Hepatocyte (in vitro differentiated cells): Measurements from ENCODE around the gene GNS. TPM values are rescaled to one million over a fixed set of nuclear protein-coding genes. Genes with fewer than 3 reads are reported as not detected.

Source experiments
- DNase-seq: peaks from one replicate; pipeline ENCODE4 v3.0.0-alpha.2; 2016; ENCODE audit warnings: low spot score
- H2AFZ ChIP-seq: fragments of 200-600 bp; sonication (generic); 2 replicates; pipeline ENCODE4 v1.6.0; 2016; ENCODE audit warnings: antibody characterized with exemption, mild to moderate bottlenecking
- H3K27ac ChIP-seq: fragments of 200-600 bp; sonication (generic); 2 replicates; pipeline ENCODE4 v1.5.1; 2016; ENCODE audit warnings: mild to moderate bottlenecking
- H3K27me3 ChIP-seq: fragments of 200-600 bp; sonication (generic); 2 replicates; pipeline ENCODE4 v1.6.1; 2016
- H3K36me3 ChIP-seq: fragments of 200-600 bp; sonication (generic); replicated peaks from 2 replicates; pipeline ENCODE4 v1.5.1; 2016; ENCODE audit warnings: low read depth; ENCODE audit not compliant: insufficient read depth
- H3K4me1 ChIP-seq: fragments of 200-600 bp; sonication (generic); 2 replicates; pipeline ENCODE4 v1.5.1; 2016; ENCODE audit warnings: mild to moderate bottlenecking, moderate library complexity; ENCODE audit not compliant: insufficient read depth
- H3K4me2 ChIP-seq: fragments of 200-600 bp; sonication (generic); 2 replicates; pipeline ENCODE4 v1.6.0; 2016
- H3K4me3 ChIP-seq: fragments of 200-600 bp; sonication (generic); 2 replicates; pipeline ENCODE4 v1.5.1; 2016; ENCODE audit warnings: mild to moderate bottlenecking
- H3K79me2 ChIP-seq: fragments of 200-600 bp; sonication (generic); 2 replicates; pipeline ENCODE4 v1.6.0; 2017; ENCODE audit warnings: mild to moderate bottlenecking
- H3K9me2 ChIP-seq: fragments of 200-600 bp; sonication (generic); replicated peaks from 2 replicates; pipeline ENCODE4 v1.6.0; 2017; ENCODE audit warnings: mild to moderate bottlenecking; ENCODE audit not compliant: insufficient read depth
- H3K9me3 ChIP-seq: fragments of 200-600 bp; sonication (generic); 2 replicates; pipeline ENCODE4 v1.5.1; 2016; ENCODE audit warnings: low read depth, mild to moderate bottlenecking
- H4K20me1 ChIP-seq: fragments of 200-600 bp; sonication (generic); 2 replicates; pipeline ENCODE4 v1.6.0; 2016; ENCODE audit warnings: mild to moderate bottlenecking; ENCODE audit not compliant: insufficient read depth, poor library complexity, severe bottlenecking
- CTCF ChIP-seq: fragments of 200-600 bp; sonication (generic); IDR thresholded peaks from 2 replicates; pipeline ENCODE4 v1.5.1; 2016; ENCODE audit warnings: antibody characterized with exemption, mild to moderate bottlenecking; ENCODE audit not compliant: poor library complexity
- EZH2 ChIP-seq: fragments of 200-600 bp; sonication (generic); IDR thresholded peaks from 2 replicates; pipeline ENCODE4 v1.6.1; 2016; ENCODE audit warnings: antibody characterized with exemption, mild to moderate bottlenecking, borderline replicate concordance
- EZH2phosphoT487 ChIP-seq: fragments of 200-600 bp; sonication (generic); IDR thresholded peaks from one replicate; pipeline ENCODE4 v1.6.1; 2018; ENCODE audit warnings: antibody characterized with exemption, mild to moderate bottlenecking, low read depth, moderate library complexity; ENCODE audit not compliant: unreplicated experiment, severe bottlenecking
- WGBS: methylation state at CpG from one replicate; pipeline ENCODE4 v1.1.6; 2016; ENCODE audit warnings: low lambda C conversion rate; ENCODE audit errors: missing lambda C conversion rate; 5-methylcytosine and 5-hydroxymethylcytosine counted together
- polyA plus RNA-seq: library from polyadenylated mRNA; unstranded; fragments of >200 nt; fragmentation: Nextera tagmentation; extraction: Ambion mirVana; gene quantifications from 2 replicates; pipeline ENCODE4 v1.2.1, GENCODE V29; 2016
- total RNA-seq: library from RNA; depleted of rRNA; stranded (reverse); fragments of >200 nt; gene quantifications from 2 replicates; pipeline ENCODE4 v1.2.3, GENCODE V29; 2014

GNS gene
- total and polyA plus RNA-seq, 2 experiments from 2014 or later: 88.0 to 193 TPM

DNA sequence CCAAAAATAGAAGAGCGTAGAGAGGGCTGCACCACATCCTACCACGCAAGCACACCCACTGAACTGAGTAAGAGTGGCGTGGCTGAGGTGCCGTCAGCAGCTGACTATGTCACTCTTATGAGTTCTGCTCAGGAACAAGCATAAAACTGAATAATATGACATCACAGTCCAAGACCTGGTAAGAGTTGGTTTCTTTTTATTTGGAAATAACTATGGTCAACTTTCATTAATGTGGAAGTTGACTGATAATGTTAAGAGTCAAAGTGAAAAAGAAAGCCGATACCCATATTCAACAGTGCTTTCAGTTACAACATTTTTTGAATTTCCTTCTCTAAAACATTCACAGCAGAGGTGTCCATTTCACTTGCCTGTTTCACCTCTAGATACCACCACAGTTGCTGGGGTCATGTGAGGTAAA is 44.6 kb downstream of the GNS start:
- DNase-seq: no peak
- no peaks in the 10 kb centered on the region for H3K27me3 ChIP-seq
- H3K9me2 ChIP-seq: no peaks in the 10 kb centered on the region
- H3K4me1 ChIP-seq: peaks cover 2% of the 10 kb centered on the region
- H4K20me1 ChIP-seq: no peaks in the 10 kb centered on the region
- no peak overlapping the region for H3K4me3 ChIP-seq
- no peak overlapping the region for H3K4me2 ChIP-seq
- TF ChIP-seq CTCF (no peak), EZH2 (no peak), EZH2phosphoT487 (no peak)
- no peaks in the 10 kb centered on the region for H3K36me3 ChIP-seq
- H2AFZ ChIP-seq: no peak overlapping the region
- no peaks in the 10 kb centered on the region for H3K9me3 ChIP-seq
- H3K79me2 ChIP-seq: no peaks in the 10 kb centered on the region
- H3K27ac ChIP-seq: no peak overlapping the region
- WGBS: 92% methylated on average over 5 of the region's 5 CpGs

DNA sequence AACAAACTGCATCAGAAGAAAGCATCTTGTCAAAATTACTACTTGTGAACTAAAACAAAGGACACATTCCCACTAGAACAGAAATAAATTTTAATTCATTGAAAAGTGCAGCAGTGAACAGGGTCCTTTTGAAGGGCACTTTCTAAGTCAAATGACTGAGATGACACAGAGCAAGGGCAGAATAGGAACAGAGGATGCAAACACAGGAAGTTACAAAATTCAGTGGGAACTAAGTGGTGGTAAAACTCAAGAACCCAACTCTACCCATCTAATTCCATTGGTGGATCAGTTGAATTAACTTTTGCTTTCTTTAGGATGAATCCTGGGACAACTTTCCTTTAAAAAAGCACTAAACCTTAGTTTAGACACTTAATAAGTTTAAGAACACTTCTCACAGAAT is 45.8 kb downstream of the GNS start:
- Histone ChIP-seq H3K4me3 (no peak overlapping the region), H3K27me3 (no peaks in the 10 kb centered on the region), H3K9me2 (no peaks in the 10 kb centered on the region), H3K36me3 (no peaks in the 10 kb centered on the region), H2AFZ (no peak overlapping the region), H3K79me2 (no peaks in the 10 kb centered on the region), H4K20me1 (no peaks in the 10 kb centered on the region), H3K27ac (no peak overlapping the region), H3K4me2 (no peak overlapping the region), H3K9me3 (no peaks in the 10 kb centered on the region), H3K4me1 (peaks cover 2% of the 10 kb centered on the region)
- TF ChIP-seq EZH2: no peak
- no peak for TF ChIP-seq CTCF
- TF ChIP-seq EZH2phosphoT487: no peak
- DNase-seq: no peak

DNA sequence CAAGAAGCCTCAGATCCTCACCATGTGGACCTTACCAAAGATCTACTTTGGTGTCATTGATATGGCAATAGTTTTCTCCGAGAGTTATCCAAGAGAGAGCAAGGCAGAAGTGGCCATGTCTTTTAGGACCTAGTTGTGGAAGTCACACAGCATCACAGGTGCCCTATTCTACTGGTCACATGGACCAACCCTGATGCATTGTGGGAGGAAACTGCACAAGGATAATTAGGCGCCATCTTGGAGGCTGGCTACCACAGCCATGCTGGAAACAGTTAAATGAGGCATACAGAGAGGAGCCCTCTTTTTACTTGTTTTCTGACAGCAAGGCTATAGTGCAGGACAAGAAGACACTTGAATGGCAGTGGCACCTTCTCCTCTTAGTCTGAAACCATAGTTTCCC is 49.8 kb downstream of the GNS start:
- no peak overlapping the region for H3K4me3 ChIP-seq
- TF ChIP-seq EZH2phosphoT487: no peak
- H3K9me2 ChIP-seq: no peaks in the 10 kb centered on the region
- no peaks in the 10 kb centered on the region for H3K79me2 ChIP-seq
- no peaks in the 10 kb centered on the region for H3K27me3 ChIP-seq
- H4K20me1 ChIP-seq: no peaks in the 10 kb centered on the region
- no peaks in the 10 kb centered on the region for H3K9me3 ChIP-seq
- no peaks in the 10 kb centered on the region for H3K36me3 ChIP-seq
- no peaks in the 10 kb centered on the region for H3K4me1 ChIP-seq
- no peak overlapping the region for H2AFZ ChIP-seq
- H3K27ac ChIP-seq: no peak overlapping the region
- WGBS: 100% methylated on average over 2 of the region's 2 CpGs
- DNase-seq: no peak
- no peak overlapping the region for H3K4me2 ChIP-seq

GRCh38 chr12:64707926-64708325 is 51.3 kb downstream of the GNS start:
- Histone ChIP-seq H3K79me2 (no peaks in the 10 kb centered on the region), H2AFZ (no peak overlapping the region), H3K4me3 (no peak overlapping the region), H3K27ac (no peak overlapping the region), H3K4me1 (no peaks in the 10 kb centered on the region), H3K9me3 (no peaks in the 10 kb centered on the region), H3K36me3 (no peaks in the 10 kb centered on the region), H3K27me3 (no peaks in the 10 kb centered on the region), H4K20me1 (no peaks in the 10 kb centered on the region), H3K9me2 (no peaks in the 10 kb centered on the region), H3K4me2 (no peak overlapping the region)
- TF ChIP-seq CTCF (no peak), EZH2phosphoT487 (no peak), EZH2 (no peak)
- no peak for DNase-seq
- WGBS: 99% methylated on average over 2 of the region's 2 CpGs
